ENCODE results near the gene SLC44A1. TPM values are rescaled to one million over a fixed set of nuclear protein-coding genes. Genes with fewer than 3 reads are reported as not detected.

Gene SLC44A1
- polyA plus RNA-seq, 3 donors, result 6.9 to 52.1 (median 46.5) TPM

- no peaks in the 10 kb centered on the region for H3K4me1 Mint-ChIP-seq
- Histone ChIP-seq H3K4me2 (replicated peaks; ENCODE audit: extremely low read depth, low read length, poor library complexity, severe bottlenecking) (no peak overlapping the region), H3K4me1 (ENCODE audit: control insufficient read depth in 1 of 2, insufficient read depth in 2 of 2, low read length in 2 of 2) (no peaks in the 10 kb centered on the region), H3K9ac (ENCODE audit: insufficient read depth, low read length, poor library complexity, severe bottlenecking) (no peak overlapping the region), H4K20me1 (ENCODE audit: insufficient read depth, low read length) (no peaks in the 10 kb centered on the region), H3K9me3 (replicated peaks in 1 of 2; ENCODE audit: control insufficient read depth in 1 of 2, insufficient read depth in 1 of 2, low read length in 2 of 2) (no peaks in the 10 kb centered on the region), H3K79me2 (ENCODE audit: insufficient read depth, low read length) (no peaks in the 10 kb centered on the region), H2AFZ (ENCODE audit: insufficient read depth, low read depth, low read length, poor library complexity, severe bottlenecking) (no peak overlapping the region), H3K4me3 (replicated peaks in 1 of 3; ENCODE audit: low read depth in 2 of 3, low read length in 3 of 3) (no peak overlapping the region), H3K27ac (ENCODE audit: low read depth in 1 of 2, low read length in 2 of 2) (peak overlapping the region in 1 of 2 donors; percentile 9), H3K36me3 (replicated peaks in 1 of 2; ENCODE audit: control insufficient read depth in 1 of 2, insufficient read depth in 2 of 2, low read length in 2 of 2) (peaks cover 39 to 95% of the 10 kb centered on the region in 2 donors), H3K27me3 (ENCODE audit: control insufficient read depth in 2 of 2, insufficient read depth in 2 of 2, low read length in 2 of 2) (no peaks in the 10 kb centered on the region)
- H3K36me3 Mint-ChIP-seq, result peaks cover 59 to 80% of the 10 kb centered on the region in 2 donors
- intact Hi-C loops (cut with micrococcal nuclease), result no loop called here
- H3K4me3 Mint-ChIP-seq, result no peak overlapping the region
- no peak for TF ChIP-seq CTCF (IDR thresholded peaks at IDR 0.05)
- H3K27ac Mint-ChIP-seq, result no peak overlapping the region
- H3K27me3 Mint-ChIP-seq (ENCODE audit: low read depth in 3 of 3), result peaks cover 0 to 2% (median 0%) of the 10 kb centered on the region in 3 donors
- no peak for DNase-seq
- no CpG with 5 or more reads among the region's 1 CpG for WGBS (ENCODE audit: insufficient coverage)
- H3K9me3 Mint-ChIP-seq, result no peaks in the 10 kb centered on the region
Measured at GRCh38 chr9:105360344-105360743, 115.9 kb downstream of the SLC44A1 start.

DNA sequence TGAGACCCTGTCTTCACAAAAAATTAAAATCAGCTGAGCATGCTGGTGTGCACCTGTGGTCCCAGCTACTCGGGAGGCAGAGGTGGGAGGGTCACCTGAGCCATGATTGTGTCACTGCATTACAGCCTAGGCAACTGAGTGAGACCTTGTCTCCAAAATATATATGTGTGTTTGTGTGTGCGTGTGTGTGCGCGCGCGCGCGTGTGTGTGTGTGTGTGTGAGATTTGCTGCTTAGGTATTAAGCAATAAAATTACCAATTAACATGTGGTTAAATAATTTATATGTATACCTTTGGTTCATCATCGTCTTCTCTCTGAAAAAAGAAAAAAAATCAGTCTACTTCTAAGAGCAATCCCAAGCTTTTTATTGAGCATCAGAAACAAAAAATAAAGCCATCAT, 117.4 kb downstream of the SLC44A1 start:
- no peak overlapping the region for H2AFZ ChIP-seq (ENCODE audit: insufficient read depth, low read depth, low read length, poor library complexity, severe bottlenecking)
- TF ChIP-seq CTCF (IDR thresholded peaks at IDR 0.05), result no peak
- H3K4me3 Mint-ChIP-seq, result no peak overlapping the region
- H3K9me3 ChIP-seq (replicated peaks in 1 of 2; ENCODE audit: control insufficient read depth in 1 of 2, insufficient read depth in 1 of 2, low read length in 2 of 2), result no peaks in the 10 kb centered on the region
- H3K36me3 Mint-ChIP-seq, result peaks cover 64 to 83% of the 10 kb centered on the region in 2 donors
- no peaks in the 10 kb centered on the region for H3K27me3 Mint-ChIP-seq (ENCODE audit: low read depth in 3 of 3)
- no peaks in the 10 kb centered on the region for H3K4me1 ChIP-seq (ENCODE audit: control insufficient read depth in 1 of 2, insufficient read depth in 2 of 2, low read length in 2 of 2)
- H4K20me1 ChIP-seq (ENCODE audit: insufficient read depth, low read length), result no peaks in the 10 kb centered on the region
- no peak overlapping the region for H3K4me3 ChIP-seq (replicated peaks in 1 of 3; ENCODE audit: low read depth in 2 of 3, low read length in 3 of 3)
- no peak overlapping the region for H3K4me2 ChIP-seq (replicated peaks; ENCODE audit: extremely low read depth, low read length, poor library complexity, severe bottlenecking)
- DNase-seq, result no peak
- H3K36me3 ChIP-seq (replicated peaks in 1 of 2; ENCODE audit: control insufficient read depth in 1 of 2, insufficient read depth in 2 of 2, low read length in 2 of 2), result peaks cover 38 to 95% of the 10 kb centered on the region in 2 donors
- no peak overlapping the region for H3K27ac ChIP-seq (ENCODE audit: low read depth in 1 of 2, low read length in 2 of 2)
- H3K9ac ChIP-seq (ENCODE audit: insufficient read depth, low read length, poor library complexity, severe bottlenecking), result no peak overlapping the region
- H3K9me3 Mint-ChIP-seq, result no peaks in the 10 kb centered on the region
- intact Hi-C loops (cut with micrococcal nuclease), result no loop called here
- no peaks in the 10 kb centered on the region for H3K4me1 Mint-ChIP-seq
- H3K79me2 ChIP-seq (ENCODE audit: insufficient read depth, low read length), result no peaks in the 10 kb centered on the region
- no peaks in the 10 kb centered on the region for H3K27me3 ChIP-seq (ENCODE audit: control insufficient read depth in 2 of 2, insufficient read depth in 2 of 2, low read length in 2 of 2)
- H3K27ac Mint-ChIP-seq, result peak overlapping the region in 2 of 7 donors; percentile 11 to 53
- WGBS (ENCODE audit: insufficient coverage), result 92% methylated on average over 1 of the region's 9 CpGs
